Measurements from ENCODE around the gene IPO9. TPM values are rescaled to one million over a fixed set of nuclear protein-coding genes. Genes with fewer than 3 reads are reported as not detected.

The IPO9 gene
- total and polyA plus RNA-seq, 10 of the 15 experiments (the other 5 are each of a cell fraction or from before 2014, with no cell fraction given): 19.1 to 77.3 (median 34.1) TPM

- TF ChIP-seq TCF3 (IDR thresholded peaks at IDR 0.05; ENCODE audit: borderline replicate concordance, insufficient read depth, low read depth, low read length) (no peak), ZNF384 (IDR thresholded peaks at IDR 0.05; ENCODE audit: borderline replicate concordance, low read depth, low read length) (no peak), ZBED1 (IDR thresholded peaks at IDR 0.05; ENCODE audit: borderline replicate concordance) (no peak), NFIC (IDR thresholded peaks at IDR 0.05; ENCODE audit: low read depth, low read length) (no peak), HDAC2 (IDR thresholded peaks at IDR 0.05) (no peak), JUNB (IDR thresholded peaks at IDR 0.05) (no peak), NFXL1 (IDR thresholded peaks at IDR 0.05; ENCODE audit: borderline replicate concordance) (no peak), ZBTB11 (CRISPR knock-in tag; IDR thresholded peaks at IDR 0.05) (no peak)
Measured at GRCh38 chr1:201809876-201810275, 19.1 kb upstream of the IPO9 start (continued).

GRCh38 chr1:201810466-201811216 lies 18.3 kb upstream of the IPO9 start:
- ATAC-seq (no peak), DNase-seq (ENCODE audit: low read depth, low spot score) (no peak), FAIRE-seq (no peak)
- no peaks in the 10 kb centered on the region for H3K79me2 ChIP-seq (ENCODE audit: control insufficient read depth, insufficient read depth, low read length)
- intact Hi-C loops (cut with micrococcal nuclease; ENCODE audit: unreplicated experiment): no loop called here
- no peak overlapping the region for H2AFZ ChIP-seq (ENCODE audit: control insufficient read depth, low read depth, low read length)
- H3K27me3 ChIP-seq (replicated peaks in 1 of 2; ENCODE audit: control insufficient read depth in 2 of 2, insufficient read depth in 2 of 2, low read length in 1 of 2): no peaks in the 10 kb centered on the region
- BruUV-seq (replicated peaks): no TSS peak
- H3K4me1 ChIP-seq (ENCODE audit: control insufficient read depth, insufficient read depth, low read length): no peaks in the 10 kb centered on the region
- no peaks in the 10 kb centered on the region for H3K36me3 ChIP-seq (ENCODE audit: control insufficient read depth in 2 of 2, insufficient read depth in 2 of 2, low read length in 1 of 2)
- H4K20me1 ChIP-seq (ENCODE audit: control insufficient read depth, insufficient read depth): no peaks in the 10 kb centered on the region
- WGBS (ENCODE audit: insufficient coverage, insufficient replicate concordance, low lambda C conversion rate, missing lambda C conversion rate): 71% methylated on average over 19 of the region's 19 CpGs
- ChIA-PET POLR2A (no interaction called here), CTCF (no interaction called here), RAD21 (ENCODE audit: unreplicated experiment) (no interaction called here), SMC1A (ENCODE audit: uncharacterized antibody, unreplicated experiment) (no interaction called here)
- in situ Hi-C loops (cut with MboI): no loop called here
- no peak overlapping the region for H3K4me2 ChIP-seq (ENCODE audit: control insufficient read depth, insufficient read depth)
- no peak overlapping the region for H3K4me3 ChIP-seq
- no peak overlapping the region for H3K9ac ChIP-seq (ENCODE audit: control insufficient read depth, insufficient read depth, low read length)
- no peaks in the 10 kb centered on the region for H3K9me3 ChIP-seq (replicated peaks; ENCODE audit: control insufficient read depth, insufficient read depth, low read length)
- H3K27ac ChIP-seq (ENCODE audit: control insufficient read depth, insufficient read depth): no peak overlapping the region
- TF ChIP-seq NFYA (IDR thresholded peaks at IDR 0.05; ENCODE audit: borderline replicate concordance, low read depth, low read length): no peak
- no peak for TF ChIP-seq NFIC (IDR thresholded peaks at IDR 0.05; ENCODE audit: low read depth, low read length)
- TF ChIP-seq RELA (IDR thresholded peaks at IDR 0.05; ENCODE audit: borderline replicate concordance, partially characterized antibody): no peak
- no peak for TF ChIP-seq ATF2 (IDR thresholded peaks at IDR 0.05; ENCODE audit: low read length)
- TF ChIP-seq ZBTB4 (CRISPR knock-in tag; IDR thresholded peaks at IDR 0.05): no peak
- TF ChIP-seq ATF7 (IDR thresholded peaks at IDR 0.05; ENCODE audit: low read depth): no peak
- no peak for TF ChIP-seq ZNF217 (IDR thresholded peaks at IDR 0.05)
- TF ChIP-seq STAT1 (conservative IDR thresholded peaks at IDR 0.05): no peak

Data from GM12878 (cell line).